ENCODE data around the gene SNRPA1.

The SNRPA1 gene

GRCh38 chr15:101294731-101295606 is at the start of gene SNRPA1:
Gene SNRPA1, minus strand, starts transcription at chr15:101295248. Its CDS starts 70 bp downstream, at chr15:101295178.
- peak; percentile 93 to 98 for DNase-seq (ENCODE audit: low read depth in 1 of 2, low spot score in 1 of 2)

DNA sequence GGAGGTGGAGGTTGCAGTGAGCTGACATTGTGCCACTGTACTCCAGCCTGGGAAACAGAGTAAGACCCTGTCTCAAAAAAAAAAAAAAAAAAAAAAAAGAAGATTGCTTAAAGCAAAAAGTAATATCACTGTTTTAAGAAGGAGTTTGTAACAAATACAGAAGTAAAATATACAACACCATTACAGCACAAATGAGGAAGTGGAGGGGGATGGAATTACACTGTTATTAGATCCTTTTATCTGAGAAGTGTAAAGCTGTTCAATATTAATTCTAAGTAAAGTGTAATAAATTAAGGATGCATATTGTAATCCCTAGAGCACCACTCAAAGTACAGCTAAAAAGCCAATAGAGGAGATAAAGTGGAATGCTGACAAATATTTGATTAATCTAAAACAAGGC is 47.0 kb upstream of the SNRPA1 start:
- DNase-seq (ENCODE audit: low read depth in 1 of 2, low spot score in 1 of 2) = no peak

GRCh38 chr15:101338502-101339057 is 43.5 kb upstream of the SNRPA1 start:
- no peak for DNase-seq (ENCODE audit: low read depth in 1 of 2, low spot score in 1 of 2)

DNA sequence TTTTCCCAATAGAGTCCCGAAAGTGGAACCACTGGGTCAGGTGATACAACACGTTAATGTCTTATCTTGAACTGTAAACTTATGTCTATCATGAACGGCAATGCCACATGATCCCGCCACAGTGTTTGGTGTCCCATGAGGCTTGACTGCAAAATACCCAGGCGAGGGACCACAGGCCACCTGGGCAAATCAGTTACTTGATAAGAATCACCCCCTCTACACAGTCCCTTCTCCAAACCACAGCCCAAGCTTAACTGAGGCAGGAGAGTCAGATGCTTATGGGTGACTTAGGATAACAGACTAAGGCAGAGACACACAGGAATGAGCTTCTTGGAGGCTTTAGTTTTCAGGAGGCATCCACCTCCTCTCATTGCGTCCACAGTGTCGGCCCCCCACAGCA is 42.9 kb upstream of the SNRPA1 start:
- no peak for DNase-seq (ENCODE audit: low read depth in 1 of 2, low spot score in 1 of 2)

- DNase-seq (ENCODE audit: low read depth in 1 of 2, low spot score in 1 of 2) = peak in 1 of 2 donors; percentile 22
Observed at GRCh38 chr15:101333907-101334789, 39.1 kb upstream of the SNRPA1 start.

DNA sequence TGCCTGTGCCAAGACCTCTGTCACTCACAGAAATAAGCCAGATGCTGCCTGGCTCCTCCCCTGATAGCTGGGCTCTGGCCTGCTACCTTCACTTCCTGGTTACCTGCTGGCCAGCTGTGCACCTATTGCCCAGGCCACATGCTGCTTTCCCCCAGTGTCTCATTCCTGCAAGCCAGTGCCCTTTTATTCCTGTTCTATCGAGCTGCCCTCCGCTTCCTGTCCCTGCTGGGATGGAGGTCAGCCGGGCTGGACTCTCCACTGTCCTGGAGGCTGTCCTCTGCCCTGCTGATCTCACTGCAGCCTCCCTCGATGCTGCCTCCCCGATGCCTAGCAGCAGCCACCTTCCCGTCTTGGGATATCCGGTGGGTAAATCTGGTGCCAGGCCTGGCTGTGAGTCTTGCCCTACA is 37.0 kb upstream of the SNRPA1 start:
- DNase-seq (ENCODE audit: low read depth in 1 of 2, low spot score in 1 of 2) = no peak

- DNase-seq (ENCODE audit: low read depth in 1 of 2, low spot score in 1 of 2) = no peak
Observed at GRCh38 chr15:101329867-101330380, 34.9 kb upstream of the SNRPA1 start.

- DNase-seq (ENCODE audit: low read depth in 1 of 2, low spot score in 1 of 2) = no peak
Observed at GRCh38 chr15:101329309-101329863, 34.3 kb upstream of the SNRPA1 start.

GRCh38 chr15:101328001-101328400 is 33.0 kb upstream of the SNRPA1 start:
- no peak for DNase-seq (ENCODE audit: low read depth in 1 of 2, low spot score in 1 of 2)

GRCh38 chr15:101327147-101327740 is 32.2 kb upstream of the SNRPA1 start:
- no peak for DNase-seq (ENCODE audit: low read depth in 1 of 2, low spot score in 1 of 2)

DNA sequence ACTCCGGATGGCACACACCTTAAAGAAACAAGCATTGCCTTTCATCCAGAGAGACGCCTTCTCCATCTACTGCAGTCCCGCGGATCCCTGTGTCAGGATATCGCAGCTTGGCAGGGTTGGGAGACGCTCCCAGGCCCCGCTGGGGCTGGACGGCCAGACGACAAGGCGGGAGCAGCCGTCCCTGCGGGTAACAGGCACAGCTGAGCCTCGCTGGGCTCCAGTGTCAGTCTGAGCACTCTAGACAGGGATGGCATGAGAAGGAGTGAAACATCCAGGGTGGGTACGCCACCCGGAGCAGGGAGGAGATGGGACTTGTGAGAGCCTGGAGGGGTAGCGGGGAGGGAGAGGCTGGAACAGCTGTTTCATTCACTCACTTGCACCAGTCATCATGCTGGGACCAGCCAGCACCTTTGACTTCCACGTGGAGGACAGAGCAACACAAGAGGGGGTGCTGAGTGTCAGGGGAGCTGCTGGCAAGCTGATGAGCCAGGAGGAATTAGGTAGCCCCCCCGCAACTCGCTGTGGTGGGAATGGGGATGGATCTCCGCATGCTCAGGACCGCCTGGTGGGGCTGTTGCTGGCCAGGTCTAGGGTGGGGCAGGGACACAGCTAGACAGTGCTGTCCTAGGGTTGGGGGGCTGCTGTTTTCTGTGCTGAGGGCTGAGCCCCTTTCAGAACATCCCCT is 31.6 kb upstream of the SNRPA1 start:
- no peak for DNase-seq (ENCODE audit: low read depth in 1 of 2, low spot score in 1 of 2)

DNA sequence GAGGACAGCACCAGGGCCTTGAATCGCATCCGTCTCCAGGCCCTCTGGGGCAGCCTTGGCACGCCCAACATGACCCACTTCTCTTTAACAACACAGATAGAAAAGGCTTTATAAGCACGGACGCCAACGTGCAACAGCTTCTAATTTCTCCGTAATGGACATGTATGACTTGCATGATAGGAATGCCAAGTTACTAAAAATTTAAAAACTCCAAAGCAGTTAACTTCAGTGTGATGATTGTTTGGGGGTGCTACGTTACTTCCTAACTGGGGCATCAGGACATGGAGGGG is 30.9 kb upstream of the SNRPA1 start:
- DNase-seq (ENCODE audit: low read depth in 1 of 2, low spot score in 1 of 2) = no peak

DNA sequence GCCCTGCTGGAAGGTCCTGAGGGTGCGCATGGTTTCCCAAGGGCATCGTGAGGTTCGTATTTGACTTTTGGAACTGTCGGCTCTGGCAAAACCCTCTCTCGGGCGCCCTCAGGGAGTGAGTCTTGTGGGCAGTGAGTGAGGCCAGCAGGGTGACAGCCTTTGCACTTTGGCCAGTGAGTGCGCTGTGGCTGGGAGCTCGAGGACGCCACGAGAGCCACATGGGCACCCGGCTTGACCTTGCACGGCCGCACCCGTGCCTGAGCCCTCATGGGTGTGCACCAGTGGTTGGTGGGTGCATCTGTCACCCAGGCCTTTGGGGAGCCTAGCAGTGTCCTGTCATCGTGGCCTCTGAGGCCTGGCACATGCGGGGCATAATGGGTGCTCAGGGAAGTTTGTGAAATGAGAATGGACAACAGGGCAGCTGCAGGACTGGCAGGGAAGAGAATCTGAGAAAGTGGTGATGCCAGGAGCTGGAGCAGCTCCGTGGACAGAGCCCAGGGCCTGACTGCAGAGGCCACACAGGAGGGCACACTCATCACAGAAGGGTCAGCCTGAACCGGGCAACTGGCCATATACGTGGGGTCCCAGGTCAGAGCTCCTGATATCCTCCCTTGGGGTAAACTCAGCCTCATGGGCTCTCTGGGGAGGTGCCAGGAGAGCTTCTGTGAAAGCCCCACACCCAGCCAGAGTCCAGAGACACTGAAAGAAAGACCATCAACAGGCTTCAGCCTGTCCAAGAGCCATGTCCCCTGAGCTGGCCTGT is 30.4 kb upstream of the SNRPA1 start:
- no peak for DNase-seq (ENCODE audit: low read depth in 1 of 2, low spot score in 1 of 2)

- DNase-seq (ENCODE audit: low read depth in 1 of 2, low spot score in 1 of 2) = no peak
Observed at GRCh38 chr15:101324524-101325177, 29.6 kb upstream of the SNRPA1 start.

GRCh38 chr15:101323793-101324523 is 28.9 kb upstream of the SNRPA1 start:
- no peak for DNase-seq (ENCODE audit: low read depth in 1 of 2, low spot score in 1 of 2)

- DNase-seq (ENCODE audit: low read depth in 1 of 2, low spot score in 1 of 2) = no peak
Observed at GRCh38 chr15:101322854-101323477, 27.9 kb upstream of the SNRPA1 start.

GRCh38 chr15:101322016-101322695 is 27.1 kb upstream of the SNRPA1 start:
- DNase-seq (ENCODE audit: low read depth in 1 of 2, low spot score in 1 of 2) = no peak

Measured in stimulated activated CD4-positive, alpha-beta T cell treated with anti-CD3 and anti-CD28 coated beads, Interleukin-15, amount 100 ng/mL, for 1 hour (primary cell).